Measurements from ENCODE around the gene OR51E1. TPM values are rescaled to one million over a fixed set of nuclear protein-coding genes. Genes with fewer than 3 reads are reported as not detected.

OR51E1 gene
- total and polyA plus RNA-seq, 9 of the 15 experiments (the other 6 are each of a cell fraction or from before 2014, with no cell fraction given), result 0.03 to 0.04 TPM; not detected in 7

DNA sequence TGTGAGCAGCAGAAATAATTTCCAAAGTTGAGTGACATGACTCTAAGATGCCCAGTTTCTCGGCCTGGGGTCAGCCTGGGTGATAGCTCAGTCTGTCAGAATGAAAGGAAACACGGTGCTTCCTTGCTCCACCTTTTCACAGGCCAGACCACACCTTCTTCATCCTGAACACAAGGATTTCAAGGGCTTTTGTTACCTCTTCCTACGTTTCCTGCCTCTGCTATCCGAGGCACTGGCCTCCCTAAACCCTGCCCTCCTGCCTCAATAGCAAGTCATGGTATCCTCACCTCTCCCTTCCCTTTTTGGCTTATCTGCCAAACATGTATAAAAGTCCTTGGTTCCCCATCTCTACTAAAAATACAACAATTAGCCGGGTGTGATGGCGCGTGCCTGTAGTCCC, 1.7 kb upstream of the OR51E1 start:
- H4K20me1 ChIP-seq (replicated peaks; ENCODE audit: control insufficient read depth, insufficient read depth, low read length), result no peaks in the 10 kb centered on the region
- no peaks in the 10 kb centered on the region for H3K9me1 ChIP-seq (ENCODE audit: control insufficient read depth, insufficient read depth, low read length)
- TF ChIP-seq KLF1 (tag; IDR thresholded peaks at IDR 0.05) (no peak), LCOR (CRISPR knock-in tag; IDR thresholded peaks at IDR 0.05) (no peak)
- no TSS peak for BruUV-seq (replicated peaks)
- DNase-seq (ENCODE audit: extremely low read depth in 1 of 4, low spot score in 3 of 4) (no peak), FAIRE-seq (no peak), ATAC-seq (no peak)
- H3K9ac ChIP-seq (ENCODE audit: insufficient read depth in 1 of 2, low read depth in 2 of 2, low read length in 2 of 2), result no peak overlapping the region
- peaks cover 0 to 38% of the 10 kb centered on the region in 2 experiments; a peak in 3 of 5 replicates for H3K27me3 ChIP-seq (ENCODE audit: control insufficient read depth in 2 of 2, insufficient read depth in 2 of 2, low read length in 2 of 2)
- H3K79me2 ChIP-seq (ENCODE audit: control insufficient read depth, insufficient read depth, low read length), result no peaks in the 10 kb centered on the region
- POLR2A ChIA-PET, result interaction anchor here (1.1 kb wide), 1 partner anchor 864 kb away, joined by 3 read pairs; no protein-coding TSS in a partner anchor
- H3K4me2 ChIP-seq (ENCODE audit: insufficient read depth, low read length), result no peak overlapping the region
- WGBS (ENCODE audit: insufficient coverage, low coverage, missing lambda C conversion rate), result 4% methylated on average over 7 of the region's 7 CpGs
- no peaks in the 10 kb centered on the region for H3K9me3 ChIP-seq (replicated peaks; ENCODE audit: control insufficient read depth, insufficient read depth, low read depth, low read length)
- no peaks in the 10 kb centered on the region for H3K36me3 ChIP-seq (ENCODE audit: control insufficient read depth, insufficient read depth, low read length)
- H2AFZ ChIP-seq (ENCODE audit: low read depth, low read length), result no peak overlapping the region
- peaks cover 0 to 4% of the 10 kb centered on the region in 2 experiments; a peak in 3 of 5 replicates for H3K4me1 ChIP-seq (replicated peaks in 1 of 2; ENCODE audit: control insufficient read depth in 2 of 2, insufficient read depth in 2 of 2, low read length in 2 of 2)
- in situ Hi-C loops (cut with MboI) (loop anchor here (25.0 kb wide), 1 partner anchor 1695 kb away; no protein-coding TSS in a partner anchor), intact Hi-C loops (cut with micrococcal nuclease) (no loop called here)
- no peak overlapping the region for H3K27ac ChIP-seq (ENCODE audit: extremely low read depth, low read depth, low read length)
- CTCF ChIA-PET (ENCODE audit: low intra/inter-chr PET ratio), result no interaction called here
- no peak overlapping the region for H3K4me3 ChIP-seq

DNA sequence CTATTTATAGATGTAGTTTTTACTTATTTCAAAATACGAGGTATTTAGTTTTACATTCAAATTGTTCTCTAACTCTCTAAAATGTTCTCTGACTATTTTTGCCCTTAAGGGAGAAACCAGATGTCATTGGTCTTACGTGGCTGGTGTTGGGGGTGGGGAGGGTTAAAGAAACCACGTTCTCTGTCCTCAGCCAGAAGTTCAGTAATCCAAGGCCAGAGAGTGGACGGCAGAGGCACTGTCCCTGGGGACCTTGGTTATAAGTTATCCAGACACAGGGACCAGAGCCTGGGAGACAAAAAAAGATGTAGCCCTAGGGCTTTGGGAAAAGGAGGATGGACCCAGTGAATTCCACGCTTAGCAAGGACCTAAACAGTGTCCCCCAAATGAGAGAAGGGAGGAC, 706 bp upstream of the OR51E1 start:
- CTCF ChIA-PET (ENCODE audit: low intra/inter-chr PET ratio), result no interaction called here
- POLR2A ChIA-PET, result interaction anchor here (1.1 kb wide), 1 partner anchor 863 kb away, joined by 3 read pairs; no protein-coding TSS in a partner anchor
- Histone ChIP-seq H3K4me3 (no peak overlapping the region), H3K4me1 (replicated peaks in 1 of 2; ENCODE audit: control insufficient read depth in 2 of 2, insufficient read depth in 2 of 2, low read length in 2 of 2) (peaks cover 0 to 4% of the 10 kb centered on the region in 2 experiments; a peak in 2 of 5 replicates), H3K27ac (ENCODE audit: extremely low read depth, low read depth, low read length) (no peak overlapping the region), H3K79me2 (ENCODE audit: control insufficient read depth, insufficient read depth, low read length) (no peaks in the 10 kb centered on the region), H3K27me3 (ENCODE audit: control insufficient read depth in 2 of 2, insufficient read depth in 2 of 2, low read length in 2 of 2) (peaks cover 0 to 36% of the 10 kb centered on the region in 2 experiments; a peak in 2 of 5 replicates), H3K9ac (ENCODE audit: insufficient read depth in 1 of 2, low read depth in 2 of 2, low read length in 2 of 2) (no peak overlapping the region), H4K20me1 (replicated peaks; ENCODE audit: control insufficient read depth, insufficient read depth, low read length) (no peaks in the 10 kb centered on the region), H3K9me3 (replicated peaks; ENCODE audit: control insufficient read depth, insufficient read depth, low read depth, low read length) (no peaks in the 10 kb centered on the region), H2AFZ (ENCODE audit: low read depth, low read length) (peak overlapping the region; percentile 69), H3K4me2 (ENCODE audit: insufficient read depth, low read length) (peak overlapping the region; percentile 25; the same call in 1 of the 2 replicates), H3K9me1 (ENCODE audit: control insufficient read depth, insufficient read depth, low read length) (no peaks in the 10 kb centered on the region), H3K36me3 (ENCODE audit: control insufficient read depth, insufficient read depth, low read length) (no peaks in the 10 kb centered on the region)
- TF ChIP-seq KLF10 (CRISPR knock-in tag; IDR thresholded peaks at IDR 0.05) (no peak), SAFB2 (IDR thresholded peaks at IDR 0.05; ENCODE audit: borderline replicate concordance, low read depth, low read length, severe bottlenecking) (no peak), FIP1L1 (IDR thresholded peaks at IDR 0.05; ENCODE audit: low read depth, low read length, poor library complexity, severe bottlenecking) (no peak), PHB (CRISPR knock-in tag; IDR thresholded peaks at IDR 0.05) (no peak), SMAD1 (IDR thresholded peaks at IDR 0.05; ENCODE audit: low read depth, low read length, partially characterized antibody) (no peak)
- TF ChIP-seq, protein P1, sequence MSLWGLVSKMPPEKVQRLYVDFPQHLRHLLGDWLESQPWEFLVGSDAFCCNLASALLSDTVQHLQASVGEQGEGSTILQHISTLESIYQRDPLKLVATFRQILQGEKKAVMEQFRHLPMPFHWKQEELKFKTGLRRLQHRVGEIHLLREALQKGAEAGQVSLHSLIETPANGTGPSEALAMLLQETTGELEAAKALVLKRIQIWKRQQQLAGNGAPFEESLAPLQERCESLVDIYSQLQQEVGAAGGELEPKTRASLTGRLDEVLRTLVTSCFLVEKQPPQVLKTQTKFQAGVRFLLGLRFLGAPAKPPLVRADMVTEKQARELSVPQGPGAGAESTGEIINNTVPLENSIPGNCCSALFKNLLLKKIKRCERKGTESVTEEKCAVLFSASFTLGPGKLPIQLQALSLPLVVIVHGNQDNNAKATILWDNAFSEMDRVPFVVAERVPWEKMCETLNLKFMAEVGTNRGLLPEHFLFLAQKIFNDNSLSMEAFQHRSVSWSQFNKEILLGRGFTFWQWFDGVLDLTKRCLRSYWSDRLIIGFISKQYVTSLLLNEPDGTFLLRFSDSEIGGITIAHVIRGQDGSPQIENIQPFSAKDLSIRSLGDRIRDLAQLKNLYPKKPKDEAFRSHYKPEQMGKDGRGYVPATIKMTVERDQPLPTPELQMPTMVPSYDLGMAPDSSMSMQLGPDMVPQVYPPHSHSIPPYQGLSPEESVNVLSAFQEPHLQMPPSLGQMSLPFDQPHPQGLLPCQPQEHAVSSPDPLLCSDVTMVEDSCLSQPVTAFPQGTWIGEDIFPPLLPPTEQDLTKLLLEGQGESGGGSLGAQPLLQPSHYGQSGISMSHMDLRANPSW (CRISPR knock-in tag; IDR thresholded peaks at IDR 0.05), result no peak
- no peak for FAIRE-seq
- no peak for DNase-seq (ENCODE audit: extremely low read depth in 1 of 4, low spot score in 3 of 4)
- intact Hi-C loops (cut with micrococcal nuclease), result no loop called here
- 2% methylated on average over 5 of the region's 5 CpGs for WGBS (ENCODE audit: insufficient coverage, low coverage, missing lambda C conversion rate)
- in situ Hi-C loops (cut with MboI), result loop anchor here (25.0 kb wide), 1 partner anchor 1694 kb away; no protein-coding TSS in a partner anchor
- 0 out of 3 replicates have a peak, but pooled peaks have one; percentile 51 for ATAC-seq
- BruUV-seq (replicated peaks), result no TSS peak

All from K562 (cell line).